OCI-LY3 (cell line): Measurements from ENCODE around the gene EFCAB5.

Experiments
- CTCF ChIP-seq: fragments of 200-600, 300-600 bp; sonication (generic); IDR thresholded peaks from 2 replicates; pipeline ENCODE4 v1.5.1; 2014; ENCODE audit warnings: antibody characterized with exemption, low read length, low read depth
- EZH2phosphoT487 ChIP-seq: fragments of 200-600 bp; shearing (Covaris generic); IDR thresholded peaks from 2 replicates; pipeline ENCODE4 v1.6.1; 2018; ENCODE audit warnings: antibody characterized with exemption, mixed run types, low read depth

DNA sequence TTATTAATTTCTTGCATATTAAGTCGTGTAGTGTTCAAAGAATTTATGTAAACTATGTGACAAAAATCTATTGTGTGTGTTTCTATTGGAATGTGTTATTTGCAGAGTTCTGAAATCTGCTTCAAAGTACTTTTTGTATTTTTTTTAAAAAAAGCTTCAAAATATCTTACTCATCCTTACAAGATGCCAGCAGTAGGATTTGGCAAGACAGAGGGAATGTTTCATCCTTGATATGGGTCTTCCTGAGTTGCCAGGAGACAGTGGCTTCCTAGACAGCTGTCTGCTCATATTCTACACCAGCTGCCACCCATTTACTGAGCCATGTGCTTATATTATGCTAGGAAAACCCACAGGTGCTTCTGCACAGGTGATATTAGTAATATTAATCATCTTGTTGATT, 36.4 kb downstream of the EFCAB5 start:
- TF ChIP-seq CTCF (no peak), EZH2phosphoT487 (no peak)
